PC-9 (cell line): ENCODE measurements around the gene EXTL1. TPM values are rescaled to one million over a fixed set of nuclear protein-coding genes. Genes with fewer than 3 reads are reported as not detected.

Experiments
- BruUV-seq: library from RNA; stranded (reverse); fragments of 400-500 nt; replicated peaks from 2 replicates; lab custom pipeline; 2021; lab: Mats Ljungman, UMichigan
- CTCF ChIA-PET: fragments of 300-600 bp; sonication (Branson Sonifier 250); formaldehyde crosslinking; loops from one replicate; lab custom pipeline; 2022; ENCODE audit warnings: antibody characterized with exemption; lab: Charles Lee
- POLR2A ChIA-PET: fragments of 300-600 bp; sonication (Branson Sonifier 250); formaldehyde crosslinking; loops from one replicate; lab custom pipeline; 2022; ENCODE audit warnings: antibody characterized with exemption; ENCODE audit not compliant: unreplicated experiment; lab: Charles Lee
- DNase-seq, 2 experiments: peaks; one replicate each; pipeline versions ENCODE4 v3.0.0 to v3.0.0-alpha.2; 2015 to 2022; ENCODE audit warnings: mixed read lengths in 1 of 2
- H2AFZ ChIP-seq: fragments of 200-600 bp; sonication (generic); 2 replicates; pipeline ENCODE4 v1.8.1; 2017; ENCODE audit warnings: antibody characterized with exemption
- H3F3A ChIP-seq: fragments of 200-600 bp; sonication (generic); 2 replicates; pipeline ENCODE4 v1.8.1; 2017; ENCODE audit warnings: antibody characterized with exemption, mild to moderate bottlenecking, low read depth; ENCODE audit not compliant: insufficient read depth
- H3K27ac ChIP-seq: fragments of 200-600 bp; sonication (generic); 2 replicates; pipeline ENCODE4 v1.6.1; 2016; ENCODE audit warnings: mixed run types
- H3K27me3 ChIP-seq: fragments of 200-600 bp; sonication (generic); 2 replicates; pipeline ENCODE4 v1.6.1; 2016; ENCODE audit warnings: low read depth, mixed run types; ENCODE audit not compliant: insufficient read depth
- H3K36me3 ChIP-seq: fragments of 200-600 bp; sonication (generic); 2 replicates; pipeline ENCODE4 v1.6.1; 2016; ENCODE audit warnings: low read depth, mixed run types
- H3K4me1 ChIP-seq: fragments of 200-600 bp; sonication (generic); replicated peaks from 2 replicates; pipeline ENCODE4 v1.6.1; 2016; ENCODE audit warnings: mixed run types; ENCODE audit not compliant: insufficient read depth
- H3K4me2 ChIP-seq: fragments of 200-600 bp; sonication (generic); 2 replicates; pipeline ENCODE4 v1.6.1; 2017; ENCODE audit warnings: mixed run types
- H3K4me3 ChIP-seq: fragments of 200-600 bp; sonication (generic); 2 replicates; pipeline ENCODE4 v1.6.1; 2016; ENCODE audit warnings: mixed run types
- H3K79me2 ChIP-seq: fragments of 200-600 bp; sonication (generic); 2 replicates; pipeline ENCODE4 v1.6.1; 2017; ENCODE audit warnings: low read depth, mixed run types
- H3K9me2 ChIP-seq: fragments of 200-600 bp; sonication (generic); 2 replicates; pipeline ENCODE4 v1.8.1; 2017; ENCODE audit warnings: mild to moderate bottlenecking; ENCODE audit not compliant: insufficient read depth
- H3K9me3 ChIP-seq: fragments of 200-600 bp; sonication (generic); 2 replicates; pipeline ENCODE4 v1.8.1; 2016; ENCODE audit warnings: low read depth; ENCODE audit not compliant: insufficient read depth
- H4K20me1 ChIP-seq: fragments of 200-600 bp; sonication (generic); 2 replicates; pipeline ENCODE4 v1.8.1; 2017; ENCODE audit not compliant: insufficient read depth
- CTCF ChIP-seq: fragments of 200-600 bp; sonication (generic); conservative IDR thresholded peaks from 2 replicates; pipeline ENCODE4 v1.6.1; 2017; ENCODE audit warnings: mixed run types, antibody characterized with exemption, mild to moderate bottlenecking, moderate library complexity
- EZH2 ChIP-seq: fragments of 200-600 bp; sonication (generic); IDR thresholded peaks from 2 replicates; pipeline ENCODE4 v1.8.0; 2017; ENCODE audit warnings: antibody characterized with exemption, low read depth
- intact Hi-C: fragments of 100-400 bp; cut with micrococcal nuclease; formaldehyde crosslinking; loops from one replicate; pipeline ENCODE4 v1.10.0; 2022; ENCODE audit not compliant: unreplicated experiment
- total RNA-seq: library from RNA; stranded (reverse); gene quantifications from 2 replicates; pipeline ENCODE4 v1.2.3, GENCODE V29; 2021

EXTL1 gene
- total RNA-seq, 1 experiment from 2014 or later, result 0.13 TPM

- no peaks in the 10 kb centered on the region for H3K9me2 ChIP-seq
- no peak overlapping the region for H3K4me2 ChIP-seq
- no peaks in the 10 kb centered on the region for H3K36me3 ChIP-seq
- peaks cover 8% of the 10 kb centered on the region; the same call in 1 of the 2 replicates for H3K27me3 ChIP-seq
- ChIA-PET CTCF (no interaction called here), POLR2A (no interaction called here)
- peaks cover 10% of the 10 kb centered on the region; the same call in 1 of the 2 replicates for H3K4me1 ChIP-seq
- no peak overlapping the region for H3K27ac ChIP-seq
- no peaks in the 10 kb centered on the region for H3K9me3 ChIP-seq
- no peaks in the 10 kb centered on the region for H4K20me1 ChIP-seq
- H3F3A ChIP-seq, result no peaks in the 10 kb centered on the region
- H3K4me3 ChIP-seq, result no peak overlapping the region
- no peak overlapping the region for H2AFZ ChIP-seq
- no peaks in the 10 kb centered on the region for H3K79me2 ChIP-seq
- TF ChIP-seq EZH2 (no peak; the same call in 1 of the 2 replicates), CTCF (no peak)
- no TSS peak for BruUV-seq
- intact Hi-C loops, result loop anchor here (5.0 kb wide), 1 partner anchor 406 kb away; no protein-coding TSS in a partner anchor
- DNase-seq, result no peak
Observed at GRCh38 chr1:26046246-26047095, 24.9 kb downstream of the EXTL1 start.

DNA sequence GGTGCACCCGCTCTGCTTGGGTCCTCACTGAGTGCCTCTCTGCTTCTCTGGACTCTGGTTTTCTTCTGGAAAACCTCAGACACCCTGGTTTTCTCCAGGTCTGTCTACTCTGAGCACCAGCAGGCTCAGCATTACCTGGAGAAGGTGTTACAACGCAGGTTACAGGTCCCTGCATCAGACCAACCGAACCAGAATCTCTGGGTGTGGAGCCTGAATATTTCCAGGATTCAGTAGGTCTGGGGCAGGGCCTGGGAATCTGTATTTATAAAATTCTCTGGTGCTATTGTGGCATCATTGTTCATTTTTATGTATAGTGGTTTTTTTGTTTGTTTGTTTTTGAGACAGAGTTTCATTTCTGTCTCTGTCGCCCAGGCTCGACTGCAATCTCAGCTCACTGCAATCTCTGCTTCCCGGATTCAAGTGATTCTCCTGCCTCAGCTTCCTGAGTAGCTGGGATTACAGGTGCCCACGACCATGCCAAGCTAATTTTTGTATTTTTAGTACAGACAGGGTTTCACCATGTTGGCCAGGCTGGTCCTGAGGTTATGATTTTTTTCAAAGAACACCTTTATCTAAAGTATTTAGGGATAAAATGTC is 25.8 kb downstream of the EXTL1 start:
- no peak overlapping the region for H2AFZ ChIP-seq
- H3K4me3 ChIP-seq, result no peak overlapping the region
- no peak overlapping the region for H3K4me2 ChIP-seq
- TF ChIP-seq EZH2 (no peak), CTCF (no peak)
- peaks cover 8% of the 10 kb centered on the region; the same call in 1 of the 2 replicates for H3K27me3 ChIP-seq
- H3F3A ChIP-seq, result no peaks in the 10 kb centered on the region
- no TSS peak for BruUV-seq
- H3K27ac ChIP-seq, result no peak overlapping the region
- ChIA-PET CTCF (no interaction called here), POLR2A (interaction anchor here (0.6 kb wide), 1 partner anchor 364 kb away, joined by 5 read pairs; no protein-coding TSS in a partner anchor)
- H4K20me1 ChIP-seq, result no peaks in the 10 kb centered on the region
- H3K9me2 ChIP-seq, result no peaks in the 10 kb centered on the region
- H3K79me2 ChIP-seq, result no peaks in the 10 kb centered on the region
- peaks cover 10% of the 10 kb centered on the region; the same call in 1 of the 2 replicates for H3K4me1 ChIP-seq
- no peaks in the 10 kb centered on the region for H3K9me3 ChIP-seq
- H3K36me3 ChIP-seq, result no peaks in the 10 kb centered on the region
- intact Hi-C loops, result loop anchor here (5.0 kb wide), 1 partner anchor 405 kb away; no protein-coding TSS in a partner anchor
- DNase-seq, result no peak

GRCh38 chr1:26049531-26050247 is 28.1 kb downstream of the EXTL1 start:
- Histone ChIP-seq H4K20me1 (no peaks in the 10 kb centered on the region), H3F3A (no peaks in the 10 kb centered on the region), H3K9me2 (no peaks in the 10 kb centered on the region), H3K36me3 (no peaks in the 10 kb centered on the region), H3K79me2 (no peaks in the 10 kb centered on the region), H3K9me3 (no peaks in the 10 kb centered on the region), H3K27me3 (peaks cover 8% of the 10 kb centered on the region; the same call in 1 of the 2 replicates), H3K4me2 (no peak overlapping the region), H3K27ac (no peak overlapping the region), H2AFZ (no peak overlapping the region), H3K4me1 (peaks cover 10% of the 10 kb centered on the region; the same call in 1 of the 2 replicates), H3K4me3 (no peak overlapping the region)
- POLR2A ChIA-PET, result interaction anchor here (0.6 kb wide), 1 partner anchor 15 kb away, joined by 4 read pairs; no protein-coding TSS in a partner anchor
- CTCF ChIA-PET, result no interaction called here
- DNase-seq, result no peak
- BruUV-seq, result no TSS peak
- TF ChIP-seq EZH2, result no peak
- TF ChIP-seq CTCF, result no peak
- intact Hi-C loops, result loop anchor here (5.0 kb wide), 1 partner anchor 403 kb away; no protein-coding TSS in a partner anchor
